Muscle layer of colon (tissue), 2 donors: Measurements from ENCODE around the gene DNAJA4.

Experiments
- H3K27ac ChIP-seq: one replicate; pipeline ENCODE4 v1.7.0; 2013; ENCODE audit warnings: low read depth, mild to moderate bottlenecking, low read length, moderate library complexity
- H3K27me3 ChIP-seq, 2 donors: one replicate each; pipeline ENCODE4 v1.7.0; 2013; ENCODE audit warnings: low read length in 2 of 2, mild to moderate bottlenecking in 2 of 2; ENCODE audit not compliant: insufficient read depth in 2 of 2, control insufficient read depth in 1 of 2
- H3K36me3 ChIP-seq: one replicate; pipeline ENCODE4 v1.7.0; 2013; ENCODE audit warnings: mild to moderate bottlenecking, low read length; ENCODE audit not compliant: insufficient read depth
- H3K4me1 ChIP-seq: one replicate; pipeline ENCODE4 v1.7.0; 2013; ENCODE audit warnings: mild to moderate bottlenecking, low read length; ENCODE audit not compliant: insufficient read depth
- H3K4me3 ChIP-seq, 2 donors: one replicate each; pipeline ENCODE4 v1.7.0; 2013; ENCODE audit warnings: low read length in 2 of 2, low read depth in 1 of 2, mild to moderate bottlenecking in 1 of 2, moderate library complexity in 1 of 2
- H3K9ac ChIP-seq: one replicate; pipeline ENCODE4 v1.7.0; 2013; ENCODE audit warnings: low read length
- H3K9me3 ChIP-seq: one replicate; pipeline ENCODE4 v1.7.0; 2013; ENCODE audit warnings: mild to moderate bottlenecking, low read length
- donor health status: abdominal sarcoma.
- donor health status: Adenocarcinoma of cecum.

DNAJA4 gene

DNA sequence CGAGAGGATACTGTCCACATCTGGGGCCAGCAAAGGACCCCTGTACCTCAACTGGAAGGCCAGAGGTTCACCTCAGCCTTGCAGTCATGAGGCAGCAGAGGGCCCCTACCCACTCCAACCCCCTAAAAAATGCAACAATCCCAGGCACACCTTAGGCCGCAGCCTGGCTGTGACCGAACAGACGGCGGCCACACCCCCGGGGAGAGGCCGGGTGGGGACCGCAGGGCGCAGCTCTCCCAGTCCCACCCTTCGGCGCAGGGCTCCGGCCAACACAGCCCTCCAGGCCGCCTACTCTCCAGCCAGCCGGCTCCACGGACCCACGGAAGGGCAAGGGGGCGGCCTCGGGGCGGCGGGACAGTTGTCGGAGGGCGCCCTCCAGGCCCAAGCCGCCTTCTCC lies 457 bp upstream of the DNAJA4 start:
- H3K4me3 ChIP-seq = no peak overlapping the region
- no peaks in the 10 kb centered on the region for H3K27me3 ChIP-seq
- H3K4me1 ChIP-seq = peaks cover 19% of the 10 kb centered on the region
- H3K36me3 ChIP-seq = no peaks in the 10 kb centered on the region
- no peak overlapping the region for H3K9ac ChIP-seq
- peak overlapping the region; percentile 48 for H3K27ac ChIP-seq
- H3K9me3 ChIP-seq = no peaks in the 10 kb centered on the region

DNA sequence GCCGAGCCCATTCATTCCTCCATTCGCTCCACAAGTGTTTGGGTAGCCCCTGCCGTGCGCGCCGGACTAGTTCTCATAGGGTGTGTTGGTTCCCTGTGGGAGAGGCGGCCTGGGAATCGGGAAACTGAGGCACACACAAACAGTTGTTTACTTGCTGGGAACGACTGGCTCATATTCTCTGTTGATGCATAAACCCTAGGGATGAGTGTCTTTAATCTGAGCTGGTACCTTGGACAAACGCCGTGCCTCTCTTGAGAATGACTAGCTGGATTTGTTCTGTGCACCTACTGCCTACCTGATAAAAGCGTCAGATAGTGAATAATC lies 737 bp downstream of the DNAJA4 start:
- H3K4me1 ChIP-seq = peaks cover 19% of the 10 kb centered on the region
- H3K27me3 ChIP-seq = no peaks in the 10 kb centered on the region
- H3K9me3 ChIP-seq = no peaks in the 10 kb centered on the region
- H3K9ac ChIP-seq = no peak overlapping the region
- H3K36me3 ChIP-seq = no peaks in the 10 kb centered on the region
- H3K4me3 ChIP-seq = peak overlapping the region; percentile 54 to 62
- peak overlapping the region; percentile 76 for H3K27ac ChIP-seq

DNA sequence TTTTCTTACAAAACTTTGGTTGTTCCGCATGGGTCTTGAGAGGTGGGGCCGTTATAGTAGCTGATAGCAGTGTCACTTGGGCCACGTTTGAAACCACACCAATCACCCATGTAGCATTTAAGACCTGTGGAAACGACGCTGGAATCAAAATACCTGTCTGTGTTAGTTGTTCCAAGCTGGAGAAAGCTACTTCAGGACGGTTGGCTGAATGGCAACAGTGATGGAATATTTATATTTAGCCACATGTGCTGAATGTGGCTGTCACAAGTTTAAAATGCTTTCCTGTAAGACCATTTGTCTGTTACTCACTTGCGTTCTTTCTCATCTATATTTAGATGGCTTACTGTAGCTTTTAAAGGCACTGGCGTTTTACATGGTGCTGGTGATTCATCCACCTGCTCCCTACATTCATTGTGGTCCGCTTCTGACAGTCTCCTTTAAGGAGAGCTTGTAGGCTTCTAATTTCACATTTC lies 1.4 kb downstream of the DNAJA4 start:
- Histone ChIP-seq H3K27ac (no peak overlapping the region), H3K9ac (no peak overlapping the region)

DNA sequence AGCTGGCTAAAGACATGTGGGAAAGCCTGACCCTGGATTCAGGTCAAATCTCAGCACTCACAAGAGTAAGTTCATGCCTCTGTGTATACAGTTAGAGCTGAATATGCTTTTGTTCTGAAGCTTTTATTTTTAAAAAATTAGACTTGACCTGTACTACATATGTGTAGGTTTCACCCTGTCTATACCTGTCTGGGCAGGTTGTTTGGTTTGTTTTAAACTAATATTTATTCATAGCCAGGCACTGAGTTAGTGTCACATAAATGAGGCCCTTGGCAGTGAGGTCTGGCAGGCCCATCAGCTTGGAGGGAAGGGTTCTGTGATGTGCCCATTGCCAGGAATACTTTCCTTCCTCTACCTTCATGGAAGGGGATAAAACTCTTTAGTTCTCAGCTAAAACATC lies 1.9 kb downstream of the DNAJA4 start:
- no peaks in the 10 kb centered on the region for H3K9me3 ChIP-seq
- H3K4me1 ChIP-seq = peaks cover 19% of the 10 kb centered on the region
- no peaks in the 10 kb centered on the region for H3K27me3 ChIP-seq
- no peak overlapping the region for H3K4me3 ChIP-seq
- no peaks in the 10 kb centered on the region for H3K36me3 ChIP-seq
- H3K27ac ChIP-seq = no peak overlapping the region
- H3K9ac ChIP-seq = no peak overlapping the region

More for the DNA sequence above, 1.4 kb downstream of the DNAJA4 start:
- Histone ChIP-seq H3K4me1 (peaks cover 19% of the 10 kb centered on the region), H3K9me3 (no peaks in the 10 kb centered on the region), H3K27me3 (no peaks in the 10 kb centered on the region), H3K4me3 (peak overlapping the region in 1 of 2 donors; percentile 54), H3K36me3 (no peaks in the 10 kb centered on the region)

DNA sequence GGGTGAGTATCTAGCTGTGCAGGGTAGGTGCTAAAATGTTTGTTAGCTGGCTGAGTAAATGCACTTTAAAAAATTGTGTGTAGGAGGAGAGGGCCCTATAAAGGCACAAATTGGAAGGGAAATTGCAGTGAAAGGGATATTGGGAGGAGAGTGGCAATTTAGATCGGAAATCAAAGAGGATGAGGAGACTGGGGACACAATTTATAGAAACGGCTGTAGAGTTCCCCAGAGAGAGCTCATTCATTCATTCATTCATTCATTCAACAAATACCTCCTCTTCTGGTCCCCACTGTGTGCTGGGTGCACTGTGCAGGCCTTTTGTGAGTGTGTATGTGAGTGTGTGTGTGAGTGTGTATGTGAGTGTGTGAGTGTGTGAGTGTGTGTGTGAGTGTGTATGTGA lies 2.4 kb downstream of the DNAJA4 start:
- Histone ChIP-seq H3K36me3 (no peaks in the 10 kb centered on the region), H3K4me1 (peaks cover 19% of the 10 kb centered on the region), H3K27me3 (no peaks in the 10 kb centered on the region), H3K9ac (no peak overlapping the region), H3K9me3 (no peaks in the 10 kb centered on the region), H3K27ac (no peak overlapping the region), H3K4me3 (no peak overlapping the region)

DNA sequence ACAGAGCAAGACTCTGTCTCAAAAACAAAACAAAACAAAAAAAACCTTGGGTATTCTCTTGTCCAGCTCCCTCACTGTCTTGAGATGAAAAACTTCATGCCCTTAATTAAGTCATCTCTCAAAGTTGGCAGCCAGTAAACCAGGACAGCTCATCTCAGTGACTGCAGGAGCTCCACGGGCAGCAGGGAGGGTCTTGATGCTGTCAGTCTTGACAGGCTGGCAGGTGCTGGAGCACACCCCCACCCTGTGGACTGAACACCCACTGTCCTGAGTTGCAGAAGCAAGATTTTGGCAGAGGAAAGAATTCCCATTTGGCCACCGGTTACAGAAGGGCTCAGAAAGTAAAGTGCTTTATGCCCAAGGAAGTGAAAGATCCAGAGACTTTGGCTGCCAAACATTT lies 8.0 kb downstream of the DNAJA4 start:
- no peaks in the 10 kb centered on the region for H3K9me3 ChIP-seq
- no peaks in the 10 kb centered on the region for H3K27me3 ChIP-seq
- H3K4me3 ChIP-seq = no peak overlapping the region
- H3K27ac ChIP-seq = no peak overlapping the region
- no peaks in the 10 kb centered on the region for H3K4me1 ChIP-seq
- H3K36me3 ChIP-seq = peaks cover 6% of the 10 kb centered on the region
- no peak overlapping the region for H3K9ac ChIP-seq

DNA sequence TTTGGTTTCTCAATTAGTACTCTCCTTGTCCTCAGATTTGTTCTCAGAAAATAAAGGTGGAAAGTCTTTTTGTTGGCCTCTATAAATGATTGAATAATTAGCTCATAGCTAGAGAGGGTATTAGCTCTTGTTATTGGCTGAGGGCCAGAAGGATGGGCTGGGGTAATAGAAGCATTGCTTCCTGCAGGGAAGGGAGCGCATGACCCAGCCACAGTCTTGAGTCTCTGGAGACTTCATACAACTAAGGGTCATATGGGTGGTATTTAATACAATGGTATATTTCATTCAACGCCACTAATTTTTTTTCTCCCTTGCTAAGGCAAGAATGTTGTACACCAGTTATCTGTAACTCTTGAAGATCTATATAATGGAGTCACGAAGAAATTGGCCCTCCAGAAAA lies 8.4 kb downstream of the DNAJA4 start:
- peaks cover 6% of the 10 kb centered on the region for H3K36me3 ChIP-seq
- no peak overlapping the region for H3K4me3 ChIP-seq
- no peaks in the 10 kb centered on the region for H3K27me3 ChIP-seq
- H3K9ac ChIP-seq = no peak overlapping the region
- H3K4me1 ChIP-seq = no peaks in the 10 kb centered on the region
- no peaks in the 10 kb centered on the region for H3K9me3 ChIP-seq
- H3K27ac ChIP-seq = no peak overlapping the region

DNA sequence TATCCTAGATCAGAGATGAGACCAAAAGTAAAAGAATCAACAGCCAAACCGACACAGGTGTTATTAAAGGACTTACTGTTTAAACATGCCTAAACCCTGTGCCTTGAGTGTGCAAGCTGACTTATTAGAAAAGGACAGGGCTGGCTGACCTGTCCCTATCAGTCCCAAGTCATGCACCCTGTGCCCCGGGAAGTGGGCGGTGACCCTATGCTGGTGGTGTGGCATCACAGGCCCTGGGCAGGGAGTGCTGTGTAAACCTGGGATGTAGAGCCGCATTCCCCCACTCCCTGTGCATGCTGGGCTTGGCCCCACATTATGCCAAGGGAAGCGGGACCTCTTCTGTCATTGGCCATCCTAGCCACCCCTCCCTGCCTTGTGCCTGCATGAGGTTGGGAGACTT lies 10.6 kb downstream of the DNAJA4 start:
- Histone ChIP-seq H3K27me3 (no peaks in the 10 kb centered on the region), H3K4me3 (no peak overlapping the region), H3K9me3 (no peaks in the 10 kb centered on the region), H3K9ac (no peak overlapping the region), H3K4me1 (no peaks in the 10 kb centered on the region), H3K36me3 (peaks cover 17% of the 10 kb centered on the region), H3K27ac (no peak overlapping the region)

DNA sequence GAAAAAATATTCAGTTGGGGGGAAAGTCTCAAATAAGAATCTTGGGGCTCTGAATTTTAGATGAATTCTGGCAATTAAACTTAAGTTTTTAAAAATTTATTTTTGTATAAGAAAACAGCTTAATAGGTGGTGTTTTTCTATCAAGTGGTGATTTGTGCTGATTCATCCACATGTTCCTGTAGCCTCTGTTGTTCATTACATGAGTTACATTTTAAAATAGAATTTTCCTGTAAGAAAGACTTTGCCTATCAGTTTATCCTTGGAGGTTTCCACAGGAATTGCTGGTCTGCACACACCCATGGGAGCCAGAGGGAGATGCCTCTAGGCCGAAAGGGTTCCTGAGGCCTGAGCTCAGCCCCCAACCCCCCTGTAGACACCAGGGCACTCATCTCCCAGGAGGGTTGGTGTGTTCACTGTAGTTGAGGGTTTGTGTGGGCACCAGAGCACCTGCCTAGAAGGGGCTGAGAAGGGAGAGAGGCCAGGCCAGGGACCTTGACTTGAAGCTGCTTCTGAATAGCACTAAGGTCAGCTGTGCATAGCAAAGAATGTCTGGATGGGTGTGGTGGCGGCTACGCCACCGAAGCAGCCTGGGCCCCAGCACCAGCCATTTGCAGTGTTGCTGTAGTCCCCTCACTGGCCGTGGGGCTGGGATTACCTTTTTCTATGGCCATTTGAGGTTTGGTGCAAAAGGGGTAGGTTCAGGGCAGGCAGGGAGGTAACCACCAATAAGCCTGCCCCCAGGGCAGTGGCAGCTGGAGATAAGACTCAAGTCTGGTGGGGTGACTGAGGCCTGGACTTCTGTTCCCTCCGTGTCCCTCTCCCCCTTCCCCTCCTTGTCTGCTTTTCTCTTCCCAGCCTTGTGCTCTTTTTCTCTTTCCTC lies 11.9 kb downstream of the DNAJA4 start:
- Histone ChIP-seq H3K4me3 (no peak overlapping the region), H3K9ac (no peak overlapping the region), H3K9me3 (no peaks in the 10 kb centered on the region), H3K27me3 (no peaks in the 10 kb centered on the region), H3K4me1 (no peaks in the 10 kb centered on the region), H3K36me3 (peaks cover 30% of the 10 kb centered on the region), H3K27ac (no peak overlapping the region)

DNA sequence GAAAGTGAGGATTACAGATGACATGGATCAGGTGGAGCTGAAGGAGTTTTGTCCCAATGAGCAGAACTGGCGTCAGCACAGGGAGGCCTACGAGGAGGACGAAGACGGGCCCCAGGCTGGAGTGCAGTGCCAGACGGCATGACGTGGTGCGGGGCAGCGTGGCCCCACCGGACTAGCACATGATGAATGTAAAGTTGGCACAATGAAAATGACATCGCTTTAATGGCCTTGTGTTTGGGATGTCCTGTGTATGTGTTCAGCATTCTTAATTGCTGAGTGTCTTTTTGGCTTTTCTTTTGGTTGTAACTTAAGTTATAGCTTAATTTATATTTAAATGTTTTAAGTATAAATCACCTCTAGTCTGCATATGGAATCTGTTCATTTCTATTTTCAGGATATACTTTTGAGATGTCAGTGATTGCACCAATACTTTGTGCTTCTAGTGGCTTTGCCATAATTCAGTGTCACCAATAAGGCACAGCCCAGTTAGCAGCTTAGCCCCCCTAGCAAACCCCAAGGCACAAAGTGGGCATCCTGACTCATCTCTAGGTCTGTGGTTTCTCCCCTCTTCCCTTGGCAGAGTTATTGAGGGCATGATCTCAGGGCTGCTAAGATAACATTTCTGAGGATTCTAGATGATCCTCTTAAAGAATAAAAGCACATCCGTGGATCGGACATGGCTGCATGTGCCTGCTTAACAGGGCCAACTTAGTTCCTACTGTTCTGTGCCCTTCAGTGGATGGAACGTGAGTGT lies 16.1 kb downstream of the DNAJA4 start:
- Histone ChIP-seq H3K27me3 (no peaks in the 10 kb centered on the region), H3K4me3 (no peak overlapping the region), H3K9me3 (no peaks in the 10 kb centered on the region), H3K4me1 (no peaks in the 10 kb centered on the region), H3K27ac (no peak overlapping the region), H3K9ac (no peak overlapping the region), H3K36me3 (peaks cover 57% of the 10 kb centered on the region)

DNA sequence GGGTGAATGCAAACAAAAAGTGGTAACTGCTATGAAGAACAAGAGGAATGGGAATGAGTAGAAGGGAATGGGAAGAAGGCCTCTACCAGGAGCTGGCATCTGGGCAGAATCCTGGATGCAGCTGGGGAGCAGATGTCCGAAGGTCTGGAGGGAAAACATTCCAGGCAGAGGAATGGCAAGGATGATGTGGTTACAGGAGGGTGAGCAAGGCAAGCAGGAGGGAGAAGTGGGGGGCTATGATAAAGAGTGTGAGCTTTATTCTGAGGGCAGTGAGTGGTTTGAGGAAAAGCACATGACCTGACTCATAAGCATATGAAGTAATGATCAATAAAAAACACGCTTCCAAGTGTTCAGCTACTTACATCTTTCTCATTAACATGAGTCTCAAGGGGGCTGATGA lies 18.0 kb downstream of the DNAJA4 start:
- Histone ChIP-seq H3K27ac (no peak overlapping the region), H3K4me1 (no peaks in the 10 kb centered on the region), H3K9ac (no peak overlapping the region), H3K4me3 (no peak overlapping the region), H3K9me3 (no peaks in the 10 kb centered on the region), H3K27me3 (no peaks in the 10 kb centered on the region), H3K36me3 (peaks cover 73% of the 10 kb centered on the region)
